Prostate gland (tissue), 2 donors: ENCODE data around the gene MRPL1. TPM values are rescaled to one million over a fixed set of nuclear protein-coding genes. Genes with fewer than 3 reads are reported as not detected.
"Not testable (repeated sequence)": the region's sequence is repeated elsewhere in the genome, so short reads cannot be mapped to it uniquely, and the experiment has no call there.

Experiments
- DNase-seq: peaks from one replicate; pipeline ENCODE4 v3.0.0-alpha.2; 2019; ENCODE audit warnings: low spot score
- H3K27ac ChIP-seq, 2 donors: fragments of 200-600 bp; sonication (generic); 2 replicates each; pipeline ENCODE4 v1.5.1; 2017 to 2019
- H3K27me3 ChIP-seq: fragments of 200-600 bp; sonication (generic); replicated peaks from 2 replicates; pipeline ENCODE4 v1.5.1; 2019; ENCODE audit not compliant: insufficient read depth
- H3K36me3 ChIP-seq, 2 donors: fragments of 200-600 bp; sonication (generic); 1 replicate in 1 of 2; 2 replicates in 1 of 2; pipeline versions ENCODE4 v1.5.1 to v1.8.1; 2017 to 2019
- H3K4me1 ChIP-seq: fragments of 200-600 bp; sonication (generic); replicated peaks from 2 replicates; pipeline ENCODE4 v1.5.1; 2019
- H3K4me3 ChIP-seq, 2 donors: fragments of 200-600 bp; sonication (generic); 2 replicates each; pipeline ENCODE4 v1.5.1; 2017 to 2019
- H3K9me3 ChIP-seq: fragments of 200-600 bp; sonication (generic); 2 replicates; pipeline ENCODE4 v1.5.1; 2017
- POLR2A ChIP-seq: fragments of 450-650 bp; IDR thresholded peaks from one replicate; pipeline ENCODE4 v1.6.1; 2016; ENCODE audit warnings: antibody characterized with exemption, mild to moderate bottlenecking
- POLR2AphosphoS5 ChIP-seq: sonication (generic); formaldehyde crosslinking; IDR thresholded peaks from one replicate; pipeline ENCODE4 v1.6.1; 2017; ENCODE audit warnings: antibody characterized with exemption
- WGBS: methylation state at CpG from one replicate; pipeline ENCODE4 v1.1.5; 2018; 5-methylcytosine and 5-hydroxymethylcytosine counted together
- intact Hi-C: fragments of 100-400 bp; cut with DNase I; formaldehyde crosslinking; loops from one replicate; pipeline ENCODE4 v1.14.2; 2022
- total RNA-seq, 2 donors: library from RNA; depleted of rRNA; stranded (reverse); fragments of >200 nt; gene quantifications; one replicate each; pipeline ENCODE4 v1.1.0, GENCODE V29; 2016
- TF ChIP-seq, protein P1 (sequence below), 4 experiments: fragments of 200-600 bp in 2 of 4; fragments of 450-650 bp in 2 of 4; sonication (generic) in 2 of 4; IDR thresholded peaks; 1 replicate in 3 of 4; 2 replicates in 1 of 4; pipeline ENCODE4 v1.5.1; 2016 to 2019; ENCODE audit warnings: antibody characterized with exemption in 4 of 4, mild to moderate bottlenecking in 2 of 4, moderate library complexity in 2 of 4

The MRPL1 gene
- total RNA-seq, 2 donors from 2014 or later: 9.1 to 21.4 TPM

DNA sequence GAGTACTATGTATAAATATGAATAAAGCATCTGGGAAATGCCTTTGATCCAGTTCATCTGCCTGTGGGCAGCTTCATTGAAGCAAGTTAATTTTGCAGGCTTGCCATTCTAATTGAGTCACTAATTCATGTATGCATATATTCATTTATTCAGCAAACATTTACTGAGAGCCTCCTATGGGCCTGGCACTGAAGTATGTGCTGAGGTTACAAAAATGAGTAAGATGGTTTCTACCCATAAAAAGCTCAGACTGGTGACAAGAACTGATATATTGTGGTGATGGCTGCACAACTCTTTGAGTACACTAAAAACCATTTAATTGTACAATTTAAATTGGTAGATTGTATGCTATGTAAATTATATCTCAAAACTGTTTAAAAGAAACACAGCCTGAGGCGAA lies 1.1 kb upstream of the MRPL1 start:
- Histone ChIP-seq H3K27ac (peak overlapping the region; percentile 93 to 98), H3K9me3 (no peaks in the 10 kb centered on the region), H3K4me1 (no peaks in the 10 kb centered on the region), H3K4me3 (peak overlapping the region; percentile 48 to 53), H3K27me3 (no peaks in the 10 kb centered on the region), H3K36me3 (no peaks in the 10 kb centered on the region)
- 84% methylated on average over 1 of the region's 1 CpG for WGBS
- intact Hi-C loops: no loop called here
- TF ChIP-seq POLR2AphosphoS5 (no peak), POLR2A (no peak)
- TF ChIP-seq, protein P1, sequence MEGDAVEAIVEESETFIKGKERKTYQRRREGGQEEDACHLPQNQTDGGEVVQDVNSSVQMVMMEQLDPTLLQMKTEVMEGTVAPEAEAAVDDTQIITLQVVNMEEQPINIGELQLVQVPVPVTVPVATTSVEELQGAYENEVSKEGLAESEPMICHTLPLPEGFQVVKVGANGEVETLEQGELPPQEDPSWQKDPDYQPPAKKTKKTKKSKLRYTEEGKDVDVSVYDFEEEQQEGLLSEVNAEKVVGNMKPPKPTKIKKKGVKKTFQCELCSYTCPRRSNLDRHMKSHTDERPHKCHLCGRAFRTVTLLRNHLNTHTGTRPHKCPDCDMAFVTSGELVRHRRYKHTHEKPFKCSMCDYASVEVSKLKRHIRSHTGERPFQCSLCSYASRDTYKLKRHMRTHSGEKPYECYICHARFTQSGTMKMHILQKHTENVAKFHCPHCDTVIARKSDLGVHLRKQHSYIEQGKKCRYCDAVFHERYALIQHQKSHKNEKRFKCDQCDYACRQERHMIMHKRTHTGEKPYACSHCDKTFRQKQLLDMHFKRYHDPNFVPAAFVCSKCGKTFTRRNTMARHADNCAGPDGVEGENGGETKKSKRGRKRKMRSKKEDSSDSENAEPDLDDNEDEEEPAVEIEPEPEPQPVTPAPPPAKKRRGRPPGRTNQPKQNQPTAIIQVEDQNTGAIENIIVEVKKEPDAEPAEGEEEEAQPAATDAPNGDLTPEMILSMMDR (IDR thresholded peaks at IDR 0.05): no peak
- no peak for DNase-seq

DNA sequence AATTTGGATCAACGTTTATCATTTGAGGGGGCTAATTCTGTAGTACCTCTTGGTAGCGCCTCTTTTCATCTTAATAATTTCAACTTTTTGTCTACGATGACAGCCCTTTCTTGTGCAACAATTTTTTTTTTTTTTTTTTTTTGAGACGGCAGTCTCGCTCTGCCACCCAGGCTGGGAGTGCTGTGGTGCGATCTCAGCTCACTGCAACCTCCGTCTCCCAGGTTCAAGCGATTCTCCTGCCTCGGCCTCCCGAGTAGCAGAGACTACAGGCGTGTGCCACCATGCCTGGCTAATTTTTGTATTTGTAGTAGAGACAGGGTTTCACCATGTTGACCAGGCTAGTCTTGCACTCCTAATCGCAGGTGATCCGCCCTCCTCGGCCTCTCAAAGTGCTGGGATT lies 711 bp downstream of the MRPL1 start:
- not testable (repeated sequence) for H3K36me3 ChIP-seq, H3K27me3 ChIP-seq, H3K4me1 ChIP-seq, H3K9me3 ChIP-seq, DNase-seq
- peak overlapping the region; percentile 93 to 98 for H3K27ac ChIP-seq
- H3K4me3 ChIP-seq: peak overlapping the region; percentile 48 to 53
- intact Hi-C loops: loop anchor here (2.0 kb wide), 1 partner anchor 43 kb away; no protein-coding TSS in a partner anchor
- 31% methylated on average over 14 of the region's 14 CpGs for WGBS

DNA sequence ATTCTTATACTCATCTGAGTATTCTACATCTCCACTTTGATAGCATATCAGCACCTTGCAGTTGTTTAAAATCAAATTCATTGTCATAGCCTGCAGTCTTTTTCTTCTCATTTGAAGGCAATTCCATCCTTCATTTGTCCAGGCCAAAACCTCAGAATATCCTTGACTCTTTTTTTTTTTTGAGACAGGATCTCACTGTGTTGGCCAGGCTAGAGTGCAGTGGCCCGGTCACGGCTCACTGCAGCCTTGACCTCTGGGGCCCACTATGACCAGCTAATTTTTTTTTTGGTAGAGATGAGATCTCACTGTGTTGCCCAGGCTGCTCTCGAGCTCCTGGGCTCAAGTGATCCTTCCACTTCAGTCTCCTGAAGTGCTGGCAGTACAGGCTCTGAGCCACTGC lies 2.6 kb downstream of the MRPL1 start:
- Histone ChIP-seq H3K4me1 (no peaks in the 10 kb centered on the region), H3K36me3 (no peaks in the 10 kb centered on the region), H3K27ac (no peak overlapping the region), H3K9me3 (no peaks in the 10 kb centered on the region), H3K27me3 (no peaks in the 10 kb centered on the region), H3K4me3 (no peak overlapping the region)
- no peak for DNase-seq
- intact Hi-C loops: no loop called here
- TF ChIP-seq POLR2A: no peak
- TF ChIP-seq POLR2AphosphoS5: no peak
- TF ChIP-seq, protein P1 (IDR thresholded peaks at IDR 0.05): no peak
- WGBS: 87% methylated on average over 3 of the region's 3 CpGs

DNA sequence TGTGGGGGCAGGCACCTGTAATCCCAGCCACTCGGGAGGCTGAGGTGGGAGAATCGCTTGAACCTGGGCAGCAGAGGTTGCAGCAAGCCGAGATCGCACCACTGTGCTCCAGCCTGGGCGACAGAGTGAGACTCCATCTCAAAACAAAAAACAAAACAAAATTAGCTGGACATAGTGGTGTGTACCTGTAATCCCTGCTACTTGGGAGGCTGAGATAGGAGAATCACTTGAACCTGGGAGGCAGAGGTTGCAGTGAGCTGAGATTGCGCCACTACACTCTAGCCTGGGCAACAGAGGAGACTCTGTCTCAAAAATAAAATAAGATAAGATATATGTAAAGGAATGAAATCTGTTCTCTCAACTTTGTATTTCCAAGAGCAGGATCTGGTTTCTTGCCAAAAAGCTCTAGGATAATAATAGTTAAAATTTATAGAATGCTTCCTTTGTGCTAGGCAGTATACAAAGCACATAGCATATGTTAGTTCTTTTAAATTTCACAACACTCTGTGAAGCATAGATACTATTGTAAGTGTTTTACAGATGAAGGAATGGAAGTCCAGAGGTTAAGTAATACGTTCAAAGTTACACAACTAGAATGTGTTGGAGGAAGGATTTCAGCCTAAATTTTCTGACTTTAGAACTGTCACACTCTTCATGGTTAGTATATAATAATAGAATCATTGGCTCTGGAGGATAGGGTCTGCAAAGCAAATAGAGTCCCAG lies 10.3 kb downstream of the MRPL1 start:
- DNase-seq: no peak
- Histone ChIP-seq H3K4me1 (no peaks in the 10 kb centered on the region), H3K4me3 (no peak overlapping the region), H3K9me3 (no peaks in the 10 kb centered on the region), H3K27me3 (no peaks in the 10 kb centered on the region), H3K36me3 (no peaks in the 10 kb centered on the region), H3K27ac (no peak overlapping the region)
- intact Hi-C loops: no loop called here
- WGBS: 89% methylated on average over 7 of the region's 7 CpGs
- TF ChIP-seq POLR2AphosphoS5: no peak
- TF ChIP-seq, protein P1 (IDR thresholded peaks at IDR 0.05): no peak
- TF ChIP-seq POLR2A: no peak

DNA sequence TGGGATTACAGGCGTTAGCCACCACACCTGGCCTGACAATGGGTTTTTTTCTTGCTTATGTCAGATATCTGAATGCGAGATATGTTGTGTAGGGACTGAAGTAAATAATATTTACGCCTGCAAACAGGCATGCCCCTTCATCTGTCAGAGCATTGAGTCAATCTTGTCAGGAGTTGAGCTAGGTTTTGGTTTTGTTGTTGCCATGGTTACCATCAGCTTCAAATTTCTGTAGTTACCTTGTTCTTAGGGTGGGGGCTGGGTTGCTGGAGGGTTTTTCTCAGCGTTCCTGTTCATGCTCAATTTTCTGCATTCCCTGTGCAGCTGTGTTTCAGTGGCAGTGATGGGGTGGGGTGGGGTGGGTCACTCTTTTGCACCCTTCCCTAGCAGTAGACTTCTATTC lies 14.5 kb downstream of the MRPL1 start:
- Histone ChIP-seq H3K9me3 (no peaks in the 10 kb centered on the region), H3K27me3 (no peaks in the 10 kb centered on the region), H3K4me3 (no peak overlapping the region), H3K4me1 (no peaks in the 10 kb centered on the region), H3K27ac (no peak overlapping the region), H3K36me3 (no peaks in the 10 kb centered on the region)
- intact Hi-C loops: no loop called here
- 94% methylated on average over 4 of the region's 4 CpGs for WGBS
- no peak for DNase-seq
- TF ChIP-seq POLR2A: no peak
- TF ChIP-seq POLR2AphosphoS5: no peak
- TF ChIP-seq, protein P1 (IDR thresholded peaks at IDR 0.05): no peak
